GM19099 (cell line): ENCODE data around the gene TMEM167B.

Source experiments
- POLR2A ChIP-seq: IDR thresholded peaks from 3 replicates; pipeline ENCODE4 v1.6.1; 2011; ENCODE audit warnings: low read depth; ENCODE audit not compliant: insufficient read length; ENCODE audit errors: extremely low read depth

TMEM167B gene

DNA sequence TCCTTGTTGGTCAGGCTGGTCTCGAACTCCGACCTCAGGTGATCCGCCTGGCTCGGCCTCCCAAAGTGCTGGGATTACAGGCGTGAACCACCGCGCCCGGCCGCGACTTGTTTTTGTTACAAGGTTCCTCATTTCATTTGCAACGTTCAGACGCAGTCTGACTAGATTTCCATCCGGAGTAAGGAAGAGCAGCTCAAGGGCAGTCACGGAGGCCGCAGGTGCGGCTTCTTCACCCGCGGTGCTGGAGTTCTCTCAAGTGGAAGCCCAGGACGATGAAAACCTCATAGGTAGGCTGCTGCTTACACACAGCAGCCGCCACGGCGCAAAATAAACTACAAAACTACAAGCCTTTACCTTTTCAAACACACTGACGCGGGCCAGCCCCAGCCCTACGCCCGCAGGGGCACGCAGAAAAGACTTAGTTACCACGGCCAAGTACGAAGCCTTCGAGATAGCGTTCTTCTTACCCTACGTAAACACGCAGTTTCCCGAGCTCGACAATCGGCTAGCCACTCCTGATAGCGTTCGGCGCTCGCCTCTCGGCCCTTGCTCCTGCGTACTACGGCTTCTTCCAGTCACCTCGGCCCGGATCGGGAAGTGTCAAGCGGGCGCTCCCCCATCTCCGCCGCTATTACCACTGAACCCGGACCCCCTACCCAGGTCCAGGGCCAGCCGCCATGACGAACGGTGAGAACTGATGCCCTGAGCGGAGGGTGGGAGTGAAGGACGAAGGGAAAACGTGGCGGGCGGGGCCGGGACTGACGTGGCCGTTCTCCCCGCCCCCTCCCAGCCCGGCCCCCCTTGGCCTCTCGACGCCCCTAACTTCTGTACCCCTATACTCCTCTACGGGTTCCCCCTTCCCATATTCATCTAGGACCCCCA is at the start of gene TMEM167B:
Gene TMEM167B (plus strand): TSS at position 569 of the 882 bp plus-strand sequence. CDS start 109 bp downstream, at position 678.
- peak; percentile 78 for TF ChIP-seq POLR2A

DNA sequence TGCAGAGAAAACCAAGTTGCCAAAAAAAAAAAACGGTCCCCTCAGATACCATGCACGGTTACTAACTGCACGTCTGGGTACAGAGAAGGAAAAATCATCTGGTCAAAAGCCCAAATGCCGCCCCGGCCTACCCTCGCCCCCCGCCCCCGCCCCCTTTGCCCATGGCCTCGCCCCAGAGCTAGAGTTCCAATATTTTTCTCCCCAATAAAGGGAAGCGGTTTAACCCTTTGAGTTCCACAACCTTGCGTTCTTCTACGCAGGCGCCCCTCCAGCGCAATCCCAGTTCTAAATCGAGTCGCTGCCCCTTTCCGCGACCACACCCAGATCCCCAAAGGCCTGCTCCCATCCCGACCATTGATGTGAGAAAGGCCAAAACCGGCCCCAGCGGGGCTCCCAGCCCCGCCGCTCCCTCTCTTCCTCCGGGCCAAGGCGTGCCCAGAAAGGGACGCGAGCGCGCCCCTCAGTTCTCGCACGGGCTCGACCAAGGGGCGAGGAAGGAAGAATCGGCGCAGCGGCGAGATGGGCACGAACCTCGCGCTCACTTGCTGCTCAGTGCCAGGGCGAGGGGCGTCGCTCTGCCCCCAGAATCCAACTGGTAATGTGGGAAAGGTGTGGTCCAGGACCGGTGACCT is 49.5 kb upstream of the TMEM167B start:
- TF ChIP-seq POLR2A: no peak

DNA sequence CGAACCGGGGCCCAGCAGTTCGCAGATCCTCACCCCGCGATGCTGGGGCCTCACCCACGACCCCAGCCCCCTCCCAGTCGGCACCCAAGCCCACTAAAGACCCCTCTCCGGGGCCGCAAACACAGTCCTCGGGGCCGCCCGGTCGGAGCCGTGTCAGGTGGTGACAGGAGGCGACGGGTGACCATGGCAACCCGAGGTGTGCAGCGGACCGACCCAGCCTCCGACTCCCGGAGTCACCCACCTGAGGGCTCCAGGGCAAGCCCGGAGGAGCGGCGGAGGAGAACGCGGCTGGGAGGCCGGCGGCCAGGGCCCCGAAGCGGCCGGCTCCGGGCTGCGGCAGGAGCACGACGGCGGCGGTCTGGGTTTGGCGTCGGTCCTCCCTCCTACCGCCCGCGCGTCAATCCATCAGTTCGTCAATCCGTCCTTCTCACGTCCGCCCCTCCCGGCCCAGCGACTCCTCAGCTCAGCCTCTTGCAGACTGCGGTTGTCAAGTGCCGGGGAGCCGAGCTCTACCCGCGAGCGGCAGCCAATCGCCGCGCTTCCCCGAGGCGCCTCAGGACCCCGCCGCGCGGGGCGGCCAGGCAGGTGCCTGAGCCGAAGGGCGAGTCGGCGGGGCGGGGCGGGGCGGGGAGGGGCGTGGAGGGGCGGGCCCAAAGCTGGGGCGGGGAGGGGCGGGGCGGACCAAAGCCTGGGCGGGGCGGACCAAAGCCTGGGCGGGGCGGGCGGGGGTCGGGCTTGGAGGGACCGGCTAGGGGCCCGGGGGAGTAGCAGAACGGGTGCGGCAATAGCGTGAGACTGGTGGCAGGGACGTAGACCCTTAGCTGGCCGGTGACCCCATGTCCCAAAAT is 48.7 kb upstream of the TMEM167B start, which contains the start of gene WDR47:
Gene WDR47 (minus strand): TSS at position 482 of the 848 bp plus-strand sequence. CDS start 18,590 bp downstream, outside the sequence.
- TF ChIP-seq POLR2A: peak; percentile 99

DNA sequence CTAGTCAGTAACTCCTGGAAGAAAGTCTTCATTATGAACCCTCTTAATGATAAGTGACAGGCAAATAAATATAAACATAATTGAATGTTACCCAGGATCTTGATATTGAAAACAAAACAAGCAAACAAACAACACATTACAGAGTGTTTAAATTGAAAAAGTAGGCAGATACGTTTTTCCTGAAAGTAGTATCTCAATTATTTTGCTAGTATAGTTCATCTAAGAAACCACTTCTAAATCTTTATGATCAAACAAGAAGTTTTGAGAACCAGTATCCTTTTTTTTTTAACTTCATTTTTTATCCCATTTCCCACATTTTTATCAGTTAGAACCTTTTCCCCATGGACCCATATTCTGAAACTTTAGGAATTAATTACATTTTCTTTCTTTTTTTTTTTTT is 45.0 kb upstream of the TMEM167B start:
- no peak for TF ChIP-seq POLR2A

DNA sequence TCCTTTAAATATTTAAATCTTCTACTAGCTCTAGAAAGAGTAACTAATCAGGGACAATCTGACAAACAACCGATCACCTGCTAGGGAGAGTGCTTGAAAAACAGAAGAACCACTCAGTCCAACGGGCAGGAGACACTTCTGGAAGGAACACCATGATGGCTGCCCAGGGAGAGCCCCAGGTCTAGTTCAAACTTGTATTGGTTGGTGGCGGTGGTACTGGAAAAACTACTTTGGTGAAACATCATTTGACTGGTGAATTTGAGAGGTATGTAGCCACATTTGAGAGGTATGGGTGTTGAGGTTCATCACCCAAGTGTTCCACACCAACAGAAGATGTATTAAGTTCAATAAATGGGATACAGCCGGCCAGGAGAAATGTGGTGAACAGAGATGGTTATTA is 43.9 kb upstream of the TMEM167B start:
- TF ChIP-seq POLR2A: no peak

DNA sequence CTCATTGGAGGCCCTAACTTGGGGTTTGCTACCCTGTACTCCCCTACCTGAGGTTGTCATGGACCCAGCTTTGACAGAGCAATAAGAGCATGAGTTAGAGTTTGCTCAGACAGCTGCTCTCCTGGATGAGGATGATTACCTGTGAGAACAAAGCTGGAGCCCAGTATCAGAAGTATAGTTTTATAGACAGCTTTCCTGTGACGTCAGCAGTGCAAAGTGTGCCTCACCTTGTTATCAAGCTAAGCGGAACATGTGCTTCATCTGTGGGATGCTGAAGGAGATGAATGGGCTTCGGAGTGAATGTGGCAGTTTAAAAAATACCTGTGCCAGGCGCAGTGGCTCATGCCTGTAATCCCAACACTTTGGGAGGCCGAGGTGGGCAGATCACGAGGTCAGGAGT is 43.2 kb upstream of the TMEM167B start:
- TF ChIP-seq POLR2A: no peak

DNA sequence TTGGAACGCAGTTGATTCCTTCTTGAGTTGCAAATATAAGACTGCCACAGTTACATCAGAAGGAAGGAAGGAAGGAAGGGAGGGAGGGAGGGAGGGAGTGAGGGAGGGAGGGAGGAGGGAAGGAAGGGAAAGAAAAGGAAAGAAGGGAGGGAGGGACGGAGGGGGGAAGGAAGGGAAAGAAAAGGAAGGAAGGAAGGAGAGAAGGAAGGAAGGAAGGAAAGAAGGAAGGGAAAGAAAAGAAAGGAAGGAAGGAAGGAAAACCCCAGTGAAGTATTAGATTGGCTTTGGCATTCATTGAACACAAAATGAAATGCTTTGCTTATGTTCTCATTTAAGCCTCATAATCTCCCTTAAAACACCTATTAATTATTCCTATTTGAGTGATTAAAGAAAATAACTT is 42.2 kb upstream of the TMEM167B start:
- TF ChIP-seq POLR2A: no peak

DNA sequence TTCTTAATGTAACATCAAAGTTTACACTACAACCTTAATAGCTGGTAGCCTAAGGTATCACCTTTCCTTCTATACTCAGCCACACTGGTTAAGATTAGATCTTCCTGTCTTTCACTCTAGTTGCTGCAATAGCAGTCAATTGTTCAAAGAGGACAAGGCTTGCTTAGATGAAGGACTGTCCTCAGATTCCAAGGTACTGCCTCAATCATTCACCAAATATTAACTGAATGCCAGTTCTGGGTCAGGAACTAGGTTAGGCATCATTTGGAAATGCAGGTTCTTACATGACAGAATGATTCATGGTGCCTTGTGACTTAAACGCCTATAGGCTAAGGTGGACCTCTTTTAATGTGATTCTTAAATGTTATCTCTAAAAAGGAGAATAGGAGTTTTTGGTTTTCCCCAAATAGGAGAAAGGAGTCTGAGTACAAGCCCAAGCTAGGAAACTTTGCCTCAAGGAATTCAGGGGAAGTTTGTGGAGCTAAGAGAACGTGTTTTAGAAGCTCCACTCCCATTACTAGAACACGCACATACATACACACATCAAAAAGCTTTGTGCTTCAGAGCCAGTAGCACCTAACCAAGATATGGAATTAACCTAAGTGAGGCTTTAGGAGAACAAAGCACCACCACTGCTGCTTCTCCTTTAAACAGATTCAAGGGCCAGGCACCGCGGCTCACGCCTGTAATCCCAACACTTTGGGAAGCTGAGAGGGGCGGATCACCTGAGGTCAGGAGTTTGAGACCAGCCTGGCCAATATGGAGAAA is 40.2 kb upstream of the TMEM167B start:
- TF ChIP-seq POLR2A: no peak

DNA sequence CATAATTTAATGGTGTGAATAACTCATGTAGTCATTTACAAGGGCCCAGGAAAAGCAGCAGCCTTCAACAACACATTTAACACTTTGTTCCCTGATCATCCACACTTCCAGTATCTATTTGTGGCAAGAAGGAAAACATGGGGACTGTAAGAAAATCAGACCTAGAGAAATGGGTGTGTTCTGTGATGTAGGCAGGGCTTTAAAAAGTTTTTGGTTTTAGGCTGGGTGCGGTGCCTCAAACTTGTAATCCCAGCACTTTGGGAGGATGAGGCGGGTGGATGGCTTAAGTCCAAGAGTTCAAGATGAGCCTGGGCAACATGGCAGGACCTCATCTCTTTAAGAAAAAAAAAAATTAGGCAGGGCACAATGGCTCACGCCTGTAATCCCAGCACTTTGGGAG is 34.5 kb upstream of the TMEM167B start:
- no peak for TF ChIP-seq POLR2A

DNA sequence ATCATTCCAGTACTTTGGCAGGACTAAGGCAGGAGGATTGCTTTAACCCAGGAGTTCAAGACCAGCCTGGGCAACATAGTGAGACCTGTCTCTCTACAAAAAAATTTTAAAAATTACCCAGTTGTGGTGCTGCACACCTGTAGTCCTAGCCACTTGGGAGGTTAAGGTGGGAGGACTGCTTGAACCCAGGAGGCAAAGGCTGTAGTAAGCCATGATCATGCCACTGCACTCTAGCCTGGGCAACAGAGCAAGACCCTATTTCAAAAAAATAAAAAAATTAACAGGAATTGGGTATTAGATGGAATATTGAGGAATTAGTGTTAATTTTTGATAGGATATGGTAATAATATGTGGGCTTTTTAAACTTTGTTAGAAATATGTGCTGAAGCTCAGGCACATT is 31.5 kb upstream of the TMEM167B start:
- TF ChIP-seq POLR2A: no peak

DNA sequence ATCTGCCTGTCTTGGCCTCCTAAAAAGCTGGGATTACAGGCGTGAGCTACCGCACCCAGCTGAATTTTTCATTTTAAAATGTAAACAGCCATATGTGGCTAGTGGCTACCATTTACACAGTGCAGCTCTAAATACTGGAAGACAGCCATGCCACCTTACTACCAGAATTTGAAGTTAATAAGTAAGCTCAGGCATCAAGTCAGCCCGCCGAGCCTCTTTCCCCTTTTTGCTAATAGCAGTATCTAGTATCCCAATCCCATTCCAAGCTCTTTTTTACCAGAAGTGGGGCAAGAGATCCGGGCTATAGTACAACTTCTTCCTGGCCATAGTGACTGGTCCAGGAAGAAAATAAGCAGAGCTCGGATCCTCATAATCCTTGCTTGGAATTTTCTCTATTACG is 29.9 kb upstream of the TMEM167B start:
- no peak for TF ChIP-seq POLR2A

DNA sequence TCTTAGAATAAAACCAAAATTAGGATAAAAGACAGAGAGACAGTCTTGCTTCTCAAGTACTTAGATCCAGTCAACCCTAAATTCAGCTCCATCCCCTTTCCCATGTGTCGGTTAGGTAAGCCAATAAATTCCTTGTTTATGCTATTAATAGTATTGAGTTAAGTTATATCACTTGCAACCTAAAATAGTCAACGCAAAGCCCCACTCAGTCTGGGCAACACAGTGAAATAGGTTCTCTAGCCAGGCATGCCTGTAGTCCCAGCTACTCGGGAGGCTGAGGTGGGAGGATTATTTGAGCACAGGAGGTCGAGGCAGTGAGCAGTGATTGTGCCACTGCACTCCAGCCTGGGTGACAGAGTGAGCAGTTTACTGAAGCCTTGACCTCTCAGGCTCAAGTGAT is 29.4 kb upstream of the TMEM167B start:
- TF ChIP-seq POLR2A: no peak

DNA sequence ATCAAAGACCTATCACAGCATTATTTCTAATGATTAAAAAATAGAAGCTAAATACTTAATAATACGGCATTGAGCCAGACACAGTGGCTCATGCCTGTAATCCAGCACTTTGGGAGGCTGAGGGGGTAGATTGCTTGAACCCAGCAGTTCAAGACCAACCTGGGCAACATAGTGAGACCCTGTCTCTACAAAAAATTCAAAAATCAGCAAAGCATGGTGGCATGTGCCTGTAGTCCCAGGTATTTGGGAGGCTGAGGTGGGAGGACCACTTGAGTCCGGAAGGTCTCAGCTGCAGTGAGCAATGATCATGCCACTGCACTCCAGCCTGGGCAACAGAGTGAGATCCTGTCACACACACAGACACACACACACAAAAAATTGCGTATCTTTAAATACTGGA is 25.4 kb upstream of the TMEM167B start:
- no peak for TF ChIP-seq POLR2A

DNA sequence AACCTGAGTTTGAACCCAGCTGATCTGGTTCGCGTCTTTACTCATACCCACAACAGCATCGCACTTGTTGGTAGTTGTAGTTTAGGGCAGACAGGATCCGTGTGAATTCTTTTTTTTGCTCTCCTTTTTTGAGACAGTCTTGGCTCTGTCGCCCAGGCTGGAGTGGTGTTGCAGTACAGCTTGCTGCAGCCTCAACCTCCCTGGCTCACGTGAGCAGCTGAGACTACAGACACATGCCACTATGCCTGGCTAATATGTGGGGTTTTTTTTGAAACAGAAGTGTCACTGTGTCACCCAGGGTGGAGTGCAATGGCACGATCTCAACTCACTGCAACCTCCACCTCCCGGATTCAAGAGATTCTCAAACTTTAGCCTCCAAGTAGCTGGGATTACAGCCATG is 22.7 kb upstream of the TMEM167B start:
- TF ChIP-seq POLR2A: no peak
